Erythroblast (primary cell): ENCODE measurements around the gene TULP3.

Experiments
- GATA1 ChIP-seq: IDR thresholded peaks from 2 replicates; pipeline ENCODE4 v1.6.1; 2011; ENCODE audit warnings: low read depth, mild to moderate bottlenecking, control low read depth, low read length, moderate library complexity
- POLR2A ChIP-seq: IDR thresholded peaks from 2 replicates; pipeline ENCODE4 v1.6.1; 2011; ENCODE audit warnings: mild to moderate bottlenecking, low read length

DNA sequence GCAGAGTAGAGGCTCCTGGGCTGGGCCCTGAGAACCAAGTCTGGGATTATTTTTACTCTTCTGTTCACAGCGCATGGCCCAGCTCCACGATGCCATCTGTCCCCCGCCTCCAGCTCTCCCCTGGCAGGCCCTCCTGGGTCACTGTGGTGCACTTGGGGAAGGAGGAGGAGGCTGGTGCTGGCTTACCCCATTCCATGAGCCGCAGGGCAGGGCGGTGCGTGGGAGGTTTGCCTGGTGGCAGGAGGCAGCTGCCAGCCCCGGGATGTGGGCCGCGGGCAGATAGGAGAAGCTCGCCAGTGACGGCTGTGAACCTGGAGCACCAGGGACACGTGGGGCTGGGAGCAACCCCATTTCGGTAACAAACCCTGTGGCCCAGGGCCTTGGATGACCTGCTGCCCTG lies 91.7 kb downstream of the TULP3 start:
- TF ChIP-seq POLR2A (no peak), GATA1 (no peak)
